CD4-positive, alpha-beta T cell treated with Interleukin-10 for 1 hour (primary cell): ENCODE data around the gene EIF4H.
"Not testable (repeated sequence)": the region's sequence is repeated elsewhere in the genome, so short reads cannot be mapped to it uniquely, and the experiment has no call there.

Experiments
- DNase-seq: peaks from one replicate; pipeline ENCODE4 v3.0.0-alpha.2; 2020

The EIF4H gene

GRCh38 chr7:74202841-74203556 lies 28.8 kb downstream of the EIF4H start:
- peak; percentile 43 for DNase-seq

- DNase-seq: no peak
Observed at GRCh38 chr7:74203956-74204618, 29.9 kb downstream of the EIF4H start.

GRCh38 chr7:74206052-74206451 lies 31.9 kb downstream of the EIF4H start:
- not testable (repeated sequence) for DNase-seq

- peak; percentile 76 for DNase-seq
Observed at GRCh38 chr7:74206589-74207120, 32.5 kb downstream of the EIF4H start.

GRCh38 chr7:74207586-74207985 lies 33.4 kb downstream of the EIF4H start:
- no peak for DNase-seq

GRCh38 chr7:74208241-74208640 lies 34.1 kb downstream of the EIF4H start:
- DNase-seq: not testable (repeated sequence)

GRCh38 chr7:74212661-74213060 lies 38.5 kb downstream of the EIF4H start:
- no peak for DNase-seq

- DNase-seq: no peak
Observed at GRCh38 chr7:74214816-74215630, 40.9 kb downstream of the EIF4H start.

- no peak for DNase-seq
Observed at GRCh38 chr7:74215921-74216320, 41.8 kb downstream of the EIF4H start.

- DNase-seq: no peak
Observed at GRCh38 chr7:74216361-74216761, 42.2 kb downstream of the EIF4H start.

GRCh38 chr7:74217455-74218342 lies 43.5 kb downstream of the EIF4H start:
- DNase-seq: no peak

GRCh38 chr7:74218343-74218698 lies 44.2 kb downstream of the EIF4H start:
- DNase-seq: no peak

GRCh38 chr7:74219416-74219815 lies 45.3 kb downstream of the EIF4H start:
- DNase-seq: no peak

GRCh38 chr7:74220229-74220628 lies 46.1 kb downstream of the EIF4H start:
- no peak for DNase-seq

GRCh38 chr7:74221713-74222112 lies 47.6 kb downstream of the EIF4H start:
- DNase-seq: no peak

GRCh38 chr7:74222851-74223710 lies 48.9 kb downstream of the EIF4H start:
- no peak for DNase-seq

GRCh38 chr7:74223711-74224510 lies 49.8 kb downstream of the EIF4H start:
- DNase-seq: no peak

- DNase-seq: no peak
Observed at GRCh38 chr7:74224511-74224832, 50.3 kb downstream of the EIF4H start.

GRCh38 chr7:74224907-74225306 lies 50.8 kb downstream of the EIF4H start:
- DNase-seq: not testable (repeated sequence)

- no peak for DNase-seq
Observed at GRCh38 chr7:74225400-74225799, 51.2 kb downstream of the EIF4H start.

- no peak for DNase-seq
Observed at GRCh38 chr7:74226633-74227032, 52.5 kb downstream of the EIF4H start.
